ENCODE data around the gene CPXM1. TPM values are rescaled to one million over a fixed set of nuclear protein-coding genes. Genes with fewer than 3 reads are reported as not detected.

Gene CPXM1
- total RNA-seq, 1 donor from 2014 or later = 1.3 TPM

GRCh38 chr20:2807019-2807418 is 6.6 kb upstream of the CPXM1 start:
- Histone ChIP-seq H3K27ac (no peak overlapping the region), H3K36me3 (no peaks in the 10 kb centered on the region), H3K4me3 (no peak overlapping the region), H3K27me3 (peaks cover 74% of the 10 kb centered on the region), H3K4me1 (no peaks in the 10 kb centered on the region), H3K9me3 (no peaks in the 10 kb centered on the region)
- DNase-seq = no peak
- ATAC-seq = no peak
- no peak for TF ChIP-seq CTCF (IDR thresholded peaks at IDR 0.05)
- intact Hi-C loops (cut with DNase I) = no loop called here

- H3K4me3 ChIP-seq = no peak overlapping the region
- H3K9me3 ChIP-seq = no peaks in the 10 kb centered on the region
- H3K36me3 ChIP-seq = no peaks in the 10 kb centered on the region
- intact Hi-C loops (cut with DNase I) = no loop called here
- TF ChIP-seq CTCF (IDR thresholded peaks at IDR 0.05) = no peak
- no peak overlapping the region for H3K27ac ChIP-seq
- no peaks in the 10 kb centered on the region for H3K4me1 ChIP-seq
- no peak for DNase-seq
- H3K27me3 ChIP-seq = peaks cover 76% of the 10 kb centered on the region
- ATAC-seq = no peak
Observed at GRCh38 chr20:2806351-2806701, 5.9 kb upstream of the CPXM1 start.

GRCh38 chr20:2805689-2806350 is 5.4 kb upstream of the CPXM1 start:
- Histone ChIP-seq H3K27me3 (peaks cover 79% of the 10 kb centered on the region), H3K27ac (no peak overlapping the region), H3K4me1 (peaks cover 2% of the 10 kb centered on the region), H3K9me3 (no peaks in the 10 kb centered on the region), H3K36me3 (no peaks in the 10 kb centered on the region), H3K4me3 (no peak overlapping the region)
- intact Hi-C loops (cut with DNase I) = no loop called here
- TF ChIP-seq CTCF (IDR thresholded peaks at IDR 0.05) = no peak
- ATAC-seq = no peak
- DNase-seq = no peak

- intact Hi-C loops (cut with DNase I) = no loop called here
- ATAC-seq (peak; percentile 48), DNase-seq (no peak)
- peaks cover 8% of the 10 kb centered on the region for H3K4me1 ChIP-seq
- no peak for TF ChIP-seq CTCF (IDR thresholded peaks at IDR 0.05)
- no peaks in the 10 kb centered on the region for H3K9me3 ChIP-seq
- no peak overlapping the region for H3K4me3 ChIP-seq
- H3K27ac ChIP-seq = no peak overlapping the region
- peaks cover 80% of the 10 kb centered on the region for H3K27me3 ChIP-seq
- no peaks in the 10 kb centered on the region for H3K36me3 ChIP-seq
Observed at GRCh38 chr20:2804852-2805688, 4.6 kb upstream of the CPXM1 start.

- no peak for TF ChIP-seq CTCF (IDR thresholded peaks at IDR 0.05)
- Histone ChIP-seq H3K27me3 (peaks cover 85% of the 10 kb centered on the region), H3K9me3 (no peaks in the 10 kb centered on the region), H3K36me3 (no peaks in the 10 kb centered on the region), H3K4me3 (no peak overlapping the region), H3K4me1 (peaks cover 12% of the 10 kb centered on the region), H3K27ac (no peak overlapping the region)
- intact Hi-C loops (cut with DNase I) = no loop called here
- no peak for DNase-seq
- no peak for ATAC-seq
Observed at GRCh38 chr20:2804041-2804828, 3.8 kb upstream of the CPXM1 start.
